Caco-2 (cell line): ENCODE measurements around the gene DPM1. TPM values are rescaled to one million over a fixed set of nuclear protein-coding genes. Genes with fewer than 3 reads are reported as not detected.
A peak's percentile ranks its signal among the peaks of the same experiment; 100 is the strongest.

Experiments used
- BruUV-seq: library from RNA; stranded (reverse); fragments of 400-500 nt; replicated peaks from 2 replicates; lab custom pipeline; 2021; lab: Mats Ljungman, UMichigan
- CTCF ChIA-PET: fragments of 300-600 bp; sonication (Branson Sonifier 250); formaldehyde crosslinking; loops from one replicate; lab custom pipeline; 2022; ENCODE audit warnings: antibody characterized with exemption; lab: Charles Lee
- POLR2A ChIA-PET: fragments of 300-600 bp; sonication (Branson Sonifier 250); formaldehyde crosslinking; loops from one replicate; lab custom pipeline; 2022; ENCODE audit warnings: antibody characterized with exemption; lab: Charles Lee
- DNase-seq, 2 experiments: peaks; one replicate each; pipeline versions ENCODE4 v3.0.0 to v3.0.0-alpha.2; 2020 to 2022
- H3K27me3 ChIP-seq: replicated peaks from 2 replicates; pipeline ENCODE4 v1.6.0; 2011; ENCODE audit warnings: low read length; ENCODE audit not compliant: control insufficient read depth, insufficient read depth
- H3K36me3 ChIP-seq: 2 replicates; pipeline ENCODE4 v1.5.1; 2011; ENCODE audit warnings: low read length; ENCODE audit not compliant: control insufficient read depth, insufficient read depth
- H3K4me1 ChIP-seq: fragments of 250-450 bp; sonication (Bioruptor Pico); 2 replicates; pipeline ENCODE4 v1.5.1; 2020; ENCODE audit warnings: mild to moderate bottlenecking
- H3K4me3 ChIP-seq: 2 replicates; pipeline ENCODE4 v1.5.1; 2011; ENCODE audit warnings: low read depth, mild to moderate bottlenecking, control low read depth, low read length
- H3K9me3 ChIP-seq: fragments of 250-450 bp; sonication (Bioruptor Pico); 2 replicates; pipeline ENCODE4 v1.5.1; 2020; ENCODE audit warnings: mild to moderate bottlenecking, moderate library complexity
- H3K27ac Mint-ChIP-seq: one replicate; pipeline ENCODE4 v1.8.0; 2022; ENCODE audit warnings: mixed read lengths; ENCODE audit not compliant: unreplicated experiment
- H3K27me3 Mint-ChIP-seq: one replicate; pipeline ENCODE4 v1.8.0; 2022; ENCODE audit warnings: mixed read lengths; ENCODE audit not compliant: insufficient read depth, unreplicated experiment
- H3K36me3 Mint-ChIP-seq: one replicate; pipeline ENCODE4 v1.8.0; 2022; ENCODE audit warnings: mild to moderate bottlenecking, mixed read lengths; ENCODE audit not compliant: insufficient read depth, unreplicated experiment
- H3K4me1 Mint-ChIP-seq: one replicate; pipeline ENCODE4 v1.8.0; 2022; ENCODE audit warnings: low read depth, mixed read lengths; ENCODE audit not compliant: unreplicated experiment
- H3K4me3 Mint-ChIP-seq: one replicate; pipeline ENCODE4 v1.8.0; 2022; ENCODE audit warnings: mild to moderate bottlenecking, moderate library complexity, mixed read lengths; ENCODE audit not compliant: unreplicated experiment
- H3K9me3 Mint-ChIP-seq: one replicate; pipeline ENCODE4 v1.8.0; 2022; ENCODE audit warnings: mixed read lengths; ENCODE audit not compliant: unreplicated experiment
- CTCF ChIP-seq, 2 experiments: fragments of 200-600 bp in 1 of 2; IDR thresholded peaks; 1 replicate in 1 of 2; 2 replicates in 1 of 2; pipeline versions ENCODE4 v1.5.1 to v1.8.0; 2011 to 2022; ENCODE audit warnings: antibody characterized with exemption in 1 of 2, control low read depth in 1 of 2, inconsistent platforms in 1 of 2, low read depth in 1 of 2, low read length in 1 of 2, mild to moderate bottlenecking in 1 of 2, moderate library complexity in 1 of 2; ENCODE audit not compliant: insufficient read depth in 1 of 2, severe bottlenecking in 1 of 2, unreplicated experiment in 1 of 2
- intact Hi-C: fragments of 100-400 bp; cut with micrococcal nuclease; formaldehyde crosslinking; loops from one replicate; pipeline ENCODE4 v1.10.0; 2022; ENCODE audit not compliant: unreplicated experiment
- total RNA-seq: library from RNA; stranded (reverse); gene quantifications from 2 replicates; pipeline ENCODE4 v1.2.3, GENCODE V29; 2022

DPM1 gene
- total RNA-seq, 1 experiment from 2014 or later = 188 TPM

- Mint-ChIP-seq H3K9me3 (no peaks in the 10 kb centered on the region), H3K4me3 (no peak overlapping the region), H3K27me3 (no peaks in the 10 kb centered on the region), H3K36me3 (peaks cover 85% of the 10 kb centered on the region), H3K4me1 (peaks cover 80% of the 10 kb centered on the region), H3K27ac (no peak overlapping the region)
- CTCF ChIA-PET = interaction anchor here (0.5 to 3.1 kb wide), 3 partner anchors 14 to 16 kb away, joined by 4 to 20 read pairs (median 7); partner anchors contain the start of gene ADNP
- Histone ChIP-seq H3K4me3 (no peak overlapping the region), H3K36me3 (no peaks in the 10 kb centered on the region; the same call in 1 of the 2 replicates), H3K27me3 (no peaks in the 10 kb centered on the region), H3K4me1 (peaks cover 64% of the 10 kb centered on the region), H3K9me3 (no peaks in the 10 kb centered on the region)
- no peak for TF ChIP-seq CTCF (IDR thresholded peaks at IDR 0.05; ENCODE audit: insufficient read depth in 1 of 2, low read depth in 1 of 2, low read length in 1 of 2, severe bottlenecking in 1 of 2, unreplicated experiment in 1 of 2)
- no peak for DNase-seq
- BruUV-seq = no TSS peak
- intact Hi-C loops = loop anchor here (10.0 kb wide), 1 partner anchor 401 kb away; the partner anchor contains the start of gene PTPN1
- POLR2A ChIA-PET = interaction anchor here (1.1 to 2.0 kb wide), 3 partner anchors 10 to 43 kb away, joined by 4 to 15 read pairs (median 7); partner anchors contain the start of genes ADNP, DPM1 and MOCS3
These were observed 42.9 kb downstream of the DPM1 start for GRCh38 chr20:50915424-50915823.

DNA sequence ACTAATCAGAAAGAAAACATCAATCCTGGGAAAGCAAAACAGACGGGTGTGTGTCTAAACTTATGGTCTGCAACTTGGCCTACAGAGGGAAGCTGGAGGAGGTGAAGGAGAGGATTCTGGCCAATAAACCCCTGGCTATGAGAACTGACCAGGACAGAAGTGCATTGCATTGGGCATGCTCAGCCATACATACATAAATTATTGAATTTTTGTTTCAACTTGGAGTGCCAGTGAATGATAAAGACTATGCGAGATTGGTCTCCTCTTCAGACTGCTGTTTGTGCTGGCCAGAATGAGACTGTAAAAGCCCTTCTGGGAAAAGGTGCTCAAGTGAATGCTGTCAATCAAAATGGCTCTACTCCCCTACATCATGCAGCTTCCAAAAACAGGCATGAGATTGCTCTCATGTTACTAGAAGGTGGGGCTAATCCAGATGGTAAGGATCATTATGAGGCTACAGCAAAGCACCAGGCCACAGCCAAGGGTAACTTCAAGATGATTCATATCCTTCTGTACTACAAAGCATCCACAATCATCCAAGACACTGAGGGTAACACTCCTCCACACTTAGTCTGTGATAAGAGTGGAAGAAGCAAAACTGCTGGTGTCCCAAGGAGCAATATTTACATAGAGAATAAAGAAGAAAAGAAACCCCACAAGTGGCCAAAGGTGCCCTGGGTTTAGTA, 44.5 kb downstream of the DPM1 start:
- peaks cover 1% of the 10 kb centered on the region; the same call in 1 of the 2 replicates for H3K36me3 ChIP-seq

More for the DNA sequence above, 44.5 kb downstream of the DPM1 start:
- Mint-ChIP-seq H3K27me3 (no peaks in the 10 kb centered on the region), H3K4me3 (no peak overlapping the region), H3K27ac (peak overlapping the region; percentile 75), H3K36me3 (peaks cover 80% of the 10 kb centered on the region), H3K4me1 (peaks cover 82% of the 10 kb centered on the region), H3K9me3 (no peaks in the 10 kb centered on the region)
- TF ChIP-seq CTCF (IDR thresholded peaks at IDR 0.05; ENCODE audit: insufficient read depth in 1 of 2, low read depth in 1 of 2, low read length in 1 of 2, severe bottlenecking in 1 of 2, unreplicated experiment in 1 of 2) = no peak
- intact Hi-C loops = loop anchor here (5.0 to 10.0 kb wide), 2 partner anchors 122 to 399 kb away; partner anchors contain the start of gene PTPN1
- BruUV-seq = no TSS peak
- H3K9me3 ChIP-seq = no peaks in the 10 kb centered on the region
- H3K4me1 ChIP-seq = peaks cover 64% of the 10 kb centered on the region
- DNase-seq = no peak
- ChIA-PET CTCF (no interaction called here), POLR2A (no interaction called here)
- no peak overlapping the region for H3K4me3 ChIP-seq
- H3K27me3 ChIP-seq = no peaks in the 10 kb centered on the region
